ENCODE measurements around the gene ZNF524. TPM values are rescaled to one million over a fixed set of nuclear protein-coding genes. Genes with fewer than 3 reads are reported as not detected.

The ZNF524 gene
- total RNA-seq, 2 experiments from 2014 or later: 31.2 to 32.9 TPM

DNA sequence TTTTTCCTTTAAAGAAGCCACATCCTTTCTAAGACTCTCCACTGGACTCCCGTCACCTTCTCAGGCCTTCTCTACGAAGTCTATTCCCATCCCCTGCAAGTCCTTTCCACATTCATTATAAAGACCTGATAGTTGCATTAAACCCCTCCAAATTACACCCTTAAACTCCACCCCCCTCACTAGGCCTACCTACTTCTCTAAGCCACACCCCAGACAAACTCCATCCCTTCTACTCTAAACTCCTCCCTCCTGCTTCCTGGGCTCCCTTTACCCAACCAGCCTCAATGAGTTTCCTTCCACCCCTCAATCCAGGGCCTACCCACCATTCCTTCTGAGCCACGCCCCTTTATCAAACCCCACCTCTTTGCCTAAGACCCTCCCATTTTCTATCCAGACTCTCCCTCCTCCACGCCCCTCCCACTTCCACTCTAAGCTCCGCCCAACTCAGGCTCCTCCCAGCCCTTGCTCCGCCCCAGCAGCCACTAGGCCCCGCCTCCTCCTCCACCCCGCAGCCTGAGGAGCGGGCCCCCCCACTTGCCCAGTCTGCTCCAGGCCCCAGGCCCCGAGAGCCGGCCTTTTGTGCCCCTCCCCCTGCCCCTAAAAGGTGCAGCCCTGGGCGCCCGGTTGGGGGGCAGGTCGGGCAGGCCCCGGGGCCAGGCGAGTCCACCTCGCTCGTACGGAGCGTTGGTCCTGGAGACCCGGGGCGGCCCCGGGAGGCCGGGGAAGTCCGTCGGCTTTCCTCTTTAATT lies 1.2 kb upstream of the ZNF524 start:
- peak overlapping the region; percentile 87 for H3K4me3 Mint-ChIP-seq
- peaks cover 38% of the 10 kb centered on the region for H3K36me3 Mint-ChIP-seq (ENCODE audit: low read depth)
- CTCF ChIA-PET: interaction anchor here (0.6 to 1.4 kb wide), 5 partner anchors 24 to 95 kb away, joined by 3 to 7 read pairs (median 3); partner anchors contain the start of gene U2AF2
- peak overlapping the region; percentile 96 for H3K27ac Mint-ChIP-seq
- H3K4me1 Mint-ChIP-seq: peaks cover 36% of the 10 kb centered on the region
- POLR2A ChIA-PET: interaction anchor here (0.8 to 1.4 kb wide), 3 partner anchors 9 to 191 kb away, joined by 3 to 6 read pairs (median 3); partner anchors contain the start of genes UBE2S and ZNF579
- H3K27me3 Mint-ChIP-seq: no peaks in the 10 kb centered on the region
- peak; percentile 95 for DNase-seq
- peaks cover 7% of the 10 kb centered on the region for H3K9me3 Mint-ChIP-seq

DNA sequence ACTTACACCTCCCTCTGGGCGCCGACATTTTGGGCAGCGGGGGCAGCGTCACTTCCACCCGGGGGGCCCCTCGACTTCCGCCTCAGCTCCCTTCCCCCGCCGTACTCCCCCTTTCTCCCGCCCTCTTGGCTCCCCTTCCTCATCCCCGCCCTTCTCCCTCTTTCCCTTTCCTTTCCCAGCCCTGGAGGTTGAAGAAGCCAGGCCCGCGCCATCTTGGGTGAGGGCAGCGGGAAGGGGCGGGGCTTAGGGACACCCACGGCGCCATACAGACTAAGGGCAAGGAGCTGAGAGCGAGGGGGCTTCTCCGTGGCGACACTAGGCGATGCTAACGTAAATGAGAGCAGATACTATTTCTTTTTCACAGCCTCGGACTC lies 633 bp upstream of the ZNF524 start, which contains the start of gene FIZ1:
Gene FIZ1 (minus strand): TSS at position 50 of the 374 bp plus-strand sequence. CDS start 1,652 bp downstream, outside the sequence.
- peak; percentile 97 for DNase-seq
- H3K9me3 Mint-ChIP-seq: peaks cover 7% of the 10 kb centered on the region
- H3K27me3 Mint-ChIP-seq: no peaks in the 10 kb centered on the region
- peak within 1 kb of the TSS; percentile 96 for H3K27ac Mint-ChIP-seq
- ChIA-PET CTCF (interaction anchor here (0.6 to 1.4 kb wide), 5 partner anchors 23 to 95 kb away, joined by 3 to 7 read pairs (median 3); partner anchors contain the start of gene U2AF2), POLR2A (interaction anchor here (0.8 to 1.4 kb wide), 3 partner anchors 10 to 192 kb away, joined by 3 to 6 read pairs (median 3); partner anchors contain the start of genes UBE2S and ZNF579)
- peaks cover 38% of the 10 kb centered on the region for H3K4me1 Mint-ChIP-seq
- H3K4me3 Mint-ChIP-seq: peak within 1 kb of the TSS; percentile 87
- peaks cover 38% of the 10 kb centered on the region for H3K36me3 Mint-ChIP-seq (ENCODE audit: low read depth)

GRCh38 chr19:55600662-55601028 lies 557 bp downstream of the ZNF524 start:
- CTCF ChIA-PET: interaction anchor here (1.5 kb wide), 1 partner anchor 39 kb away, joined by 3 read pairs; no protein-coding TSS in a partner anchor

GRCh38 chr19:55601084-55601483 lies 996 bp downstream of the ZNF524 start:
- CTCF ChIA-PET: interaction anchor here (1.5 to 1.7 kb wide), 2 partner anchors 39 to 53 kb away, joined by 3 to 6 read pairs; partner anchors contain the start of gene U2AF2

More at GRCh38 chr19:55600662-55601028, 557 bp downstream of the ZNF524 start:
- Mint-ChIP-seq H3K27ac (peak overlapping the region; percentile 87), H3K4me3 (peak overlapping the region; percentile 78), H3K4me1 (peaks cover 42% of the 10 kb centered on the region), H3K36me3 (ENCODE audit: low read depth) (peaks cover 28% of the 10 kb centered on the region), H3K27me3 (no peaks in the 10 kb centered on the region), H3K9me3 (peaks cover 6% of the 10 kb centered on the region)
- POLR2A ChIA-PET: no interaction called here
- no peak for DNase-seq

GRCh38 chr19:55602104-55603001 lies 2.3 kb downstream of the ZNF524 start:
- H3K36me3 Mint-ChIP-seq (ENCODE audit: low read depth): peaks cover 20% of the 10 kb centered on the region
- no peaks in the 10 kb centered on the region for H3K27me3 Mint-ChIP-seq
- peak overlapping the region; percentile 87 for H3K27ac Mint-ChIP-seq
- POLR2A ChIA-PET: no interaction called here
- peaks cover 4% of the 10 kb centered on the region for H3K9me3 Mint-ChIP-seq
- DNase-seq: no peak
- CTCF ChIA-PET: interaction anchor here (1.7 kb wide), 1 partner anchor 52 kb away, joined by 6 read pairs; the partner anchor contains the start of gene U2AF2
- peaks cover 52% of the 10 kb centered on the region for H3K4me1 Mint-ChIP-seq
- H3K4me3 Mint-ChIP-seq: peak overlapping the region; percentile 78

More at GRCh38 chr19:55601084-55601483, 996 bp downstream of the ZNF524 start:
- peaks cover 4% of the 10 kb centered on the region for H3K9me3 Mint-ChIP-seq
- H3K4me3 Mint-ChIP-seq: peak overlapping the region; percentile 78
- peaks cover 44% of the 10 kb centered on the region for H3K4me1 Mint-ChIP-seq
- no peak for DNase-seq
- POLR2A ChIA-PET: no interaction called here
- peaks cover 24% of the 10 kb centered on the region for H3K36me3 Mint-ChIP-seq (ENCODE audit: low read depth)
- no peaks in the 10 kb centered on the region for H3K27me3 Mint-ChIP-seq
- peak overlapping the region; percentile 87 for H3K27ac Mint-ChIP-seq

- H3K27me3 Mint-ChIP-seq: no peaks in the 10 kb centered on the region
- no peak for DNase-seq
- H3K4me1 Mint-ChIP-seq: peaks cover 56% of the 10 kb centered on the region
- H3K9me3 Mint-ChIP-seq: peaks cover 4% of the 10 kb centered on the region
- H3K27ac Mint-ChIP-seq: peak overlapping the region; percentile 67
- ChIA-PET POLR2A (no interaction called here), CTCF (interaction anchor here (1.7 kb wide), 1 partner anchor 51 kb away, joined by 6 read pairs; the partner anchor contains the start of gene U2AF2)
- H3K4me3 Mint-ChIP-seq: peak overlapping the region; percentile 37
- peaks cover 24% of the 10 kb centered on the region for H3K36me3 Mint-ChIP-seq (ENCODE audit: low read depth)
Observed at GRCh38 chr19:55603115-55603514, 3.0 kb downstream of the ZNF524 start.

GRCh38 chr19:55603581-55604292 lies 3.6 kb downstream of the ZNF524 start:
- POLR2A ChIA-PET: interaction anchor here (1.0 to 1.2 kb wide), 2 partner anchors 9 to 100 kb away, joined by 3 read pairs; no protein-coding TSS in a partner anchor
- peak overlapping the region; percentile 67 for H3K27ac Mint-ChIP-seq
- no peaks in the 10 kb centered on the region for H3K27me3 Mint-ChIP-seq
- no peak for DNase-seq
- CTCF ChIA-PET: interaction anchor here (0.6 to 1.2 kb wide), 2 partner anchors 28 to 36 kb away, joined by 3 read pairs; no protein-coding TSS in a partner anchor
- H3K9me3 Mint-ChIP-seq: peaks cover 1% of the 10 kb centered on the region
- H3K4me3 Mint-ChIP-seq: peak overlapping the region; percentile 37
- peaks cover 24% of the 10 kb centered on the region for H3K36me3 Mint-ChIP-seq (ENCODE audit: low read depth)
- peaks cover 53% of the 10 kb centered on the region for H3K4me1 Mint-ChIP-seq

GRCh38 chr19:55605207-55605636 lies 5.1 kb downstream of the ZNF524 start:
- Mint-ChIP-seq H3K36me3 (ENCODE audit: low read depth) (peaks cover 32% of the 10 kb centered on the region), H3K27me3 (no peaks in the 10 kb centered on the region), H3K4me3 (peak overlapping the region; percentile 78), H3K27ac (peak overlapping the region; percentile 94), H3K9me3 (no peaks in the 10 kb centered on the region), H3K4me1 (peaks cover 55% of the 10 kb centered on the region)
- POLR2A ChIA-PET: no interaction called here
- peak; percentile 99 for DNase-seq
- CTCF ChIA-PET: interaction anchor here (1.0 to 3.6 kb wide), 12 partner anchors 9 to 101 kb away, joined by 3 to 30 read pairs (median 6); partner anchors contain the start of gene U2AF2

DNA sequence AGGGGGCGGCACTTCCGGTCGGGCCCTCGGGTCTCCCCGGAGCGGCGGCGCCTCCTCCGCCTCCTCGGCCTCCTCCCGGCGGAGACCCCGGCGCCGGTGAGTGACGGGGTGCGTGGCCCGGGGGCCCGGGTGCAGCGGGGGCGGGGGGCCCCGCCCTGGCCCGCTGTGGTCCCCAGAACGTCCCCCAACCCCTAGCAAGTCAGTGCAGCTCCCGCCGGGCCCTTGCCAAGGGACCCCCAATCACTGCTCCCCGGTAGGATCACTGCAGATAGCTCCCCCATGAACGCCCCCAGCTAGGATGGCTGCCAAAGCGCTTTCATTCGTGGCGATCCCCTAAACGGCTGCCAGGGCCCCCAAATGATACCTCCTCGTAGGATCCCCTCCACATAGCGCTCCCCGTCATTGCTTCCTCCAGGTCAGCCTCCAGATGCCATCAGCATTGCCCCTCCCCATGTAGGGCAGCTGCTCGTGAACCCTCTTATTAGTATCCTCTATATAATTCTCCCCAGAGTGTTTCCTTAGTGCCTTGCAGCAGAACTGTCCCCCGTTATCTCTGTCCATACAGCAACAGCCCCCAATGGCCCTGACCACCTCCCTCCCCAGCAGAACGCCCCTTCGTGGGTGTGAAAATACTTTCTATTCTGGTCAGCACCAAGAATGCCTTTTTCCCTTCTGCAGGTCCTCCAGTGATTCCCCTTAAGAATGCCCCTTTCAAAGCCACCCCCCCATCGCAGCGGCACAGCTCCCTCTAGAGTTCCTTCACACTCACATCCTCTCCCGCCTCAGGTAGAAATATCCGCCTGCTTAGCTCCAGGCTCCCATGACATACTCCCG lies 5.8 kb downstream of the ZNF524 start, which contains the start of gene ZNF865:
Gene ZNF865 (plus strand): TSS at position 11 of the 834 bp plus-strand sequence. CDS start 7,972 bp downstream, outside the sequence.
- ChIA-PET POLR2A (no interaction called here), CTCF (interaction anchor here (0.5 to 3.6 kb wide), 16 partner anchors 9 to 1754 kb away, joined by 3 to 30 read pairs (median 5); partner anchors contain the start of genes U2AF2 and ZNF784)
- no peaks in the 10 kb centered on the region for H3K9me3 Mint-ChIP-seq
- H3K27ac Mint-ChIP-seq: peak within 1 kb of the TSS; percentile 96
- peaks cover 32% of the 10 kb centered on the region for H3K36me3 Mint-ChIP-seq (ENCODE audit: low read depth)
- H3K4me1 Mint-ChIP-seq: peaks cover 59% of the 10 kb centered on the region
- peak within 1 kb of the TSS; percentile 93 for H3K4me3 Mint-ChIP-seq
- peak; percentile 76 for DNase-seq
- no peaks in the 10 kb centered on the region for H3K27me3 Mint-ChIP-seq

GRCh38 chr19:55606471-55606787 lies 6.3 kb downstream of the ZNF524 start:
- peaks cover 32% of the 10 kb centered on the region for H3K36me3 Mint-ChIP-seq (ENCODE audit: low read depth)
- no peak for DNase-seq
- peak overlapping the region; percentile 93 for H3K4me3 Mint-ChIP-seq
- CTCF ChIA-PET: interaction anchor here (0.5 to 3.6 kb wide), 14 partner anchors 9 to 1755 kb away, joined by 3 to 30 read pairs (median 6); partner anchors contain the start of genes U2AF2 and ZNF784
- POLR2A ChIA-PET: no interaction called here
- H3K4me1 Mint-ChIP-seq: peaks cover 53% of the 10 kb centered on the region
- no peaks in the 10 kb centered on the region for H3K27me3 Mint-ChIP-seq
- H3K9me3 Mint-ChIP-seq: no peaks in the 10 kb centered on the region
- H3K27ac Mint-ChIP-seq: peak overlapping the region; percentile 96

DNA sequence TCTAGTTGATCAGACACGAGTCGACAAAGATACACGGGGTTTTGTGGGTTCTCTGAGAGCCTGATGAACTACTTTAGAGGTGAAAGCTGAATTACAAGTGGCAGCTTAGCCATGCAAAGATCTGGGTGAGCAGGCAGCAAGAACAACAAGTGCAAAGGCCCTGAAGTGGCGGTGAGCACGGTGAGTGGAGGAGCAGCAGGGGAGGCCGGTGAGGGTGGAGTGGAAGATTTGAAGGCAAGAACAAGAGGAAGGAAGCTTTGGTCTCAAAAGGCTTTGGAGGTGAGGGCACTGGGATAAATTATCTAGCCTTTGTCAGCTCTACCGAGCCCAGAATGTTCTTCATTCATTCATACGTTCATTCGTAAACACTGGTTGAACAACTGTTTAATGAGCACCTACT lies 6.7 kb downstream of the ZNF524 start:
- CTCF ChIA-PET: interaction anchor here (0.6 to 3.6 kb wide), 13 partner anchors 8 to 108 kb away, joined by 3 to 30 read pairs (median 6); partner anchors contain the start of genes U2AF2 and ZNF784
- Mint-ChIP-seq H3K4me3 (peak overlapping the region; percentile 93), H3K36me3 (ENCODE audit: low read depth) (peaks cover 29% of the 10 kb centered on the region), H3K4me1 (peaks cover 49% of the 10 kb centered on the region), H3K27me3 (no peaks in the 10 kb centered on the region), H3K27ac (peak overlapping the region; percentile 96), H3K9me3 (no peaks in the 10 kb centered on the region)
- DNase-seq: no peak
- POLR2A ChIA-PET: no interaction called here
